OCI-LY3 (cell line): Measurements from ENCODE around the gene KRT15.

Experiments
- H2AFZ ChIP-seq: fragments of 200-600, 300-600 bp; shearing (Covaris generic); 2 replicates; pipeline ENCODE4 v1.6.0; 2014; ENCODE audit warnings: antibody characterized with exemption, low read depth, low read length
- H3K27ac ChIP-seq: fragments of 200-600, 300-600 bp; sonication (generic); 2 replicates; pipeline ENCODE4 v1.5.1; 2014; ENCODE audit warnings: mild to moderate bottlenecking, low read length, moderate library complexity, mixed read lengths
- H3K27me3 ChIP-seq: fragments of 200-600, 300-600 bp; sonication (generic); 2 replicates; pipeline ENCODE4 v1.6.1; 2014; ENCODE audit warnings: low read depth, low read length, mixed read lengths
- H3K36me3 ChIP-seq: fragments of 200-600, 300-600 bp; sonication (generic); replicated peaks from 2 replicates; pipeline ENCODE3; 2014; ENCODE audit warnings: low read depth, low read length, mixed read lengths
- H3K4me1 ChIP-seq: fragments of 300-600, 200-600 bp; sonication (generic); 2 replicates; pipeline ENCODE4 v1.6.1; 2014; ENCODE audit warnings: low read length, mixed read lengths
- H3K4me2 ChIP-seq: fragments of 200-600, 300-600 bp; sonication (generic); 2 replicates; pipeline ENCODE4 v1.6.1; 2014; ENCODE audit warnings: low read length, mixed read lengths
- H3K4me3 ChIP-seq: fragments of 300-600, 200-600 bp; sonication (generic); 2 replicates; pipeline ENCODE4 v1.5.1; 2014; ENCODE audit warnings: antibody characterized with exemption, mild to moderate bottlenecking, low read length, moderate library complexity
- H3K79me2 ChIP-seq: fragments of 300-600, 200-600 bp; shearing (Covaris generic); 2 replicates; pipeline ENCODE4 v1.6.1; 2014; ENCODE audit warnings: mild to moderate bottlenecking, low read length, mixed read lengths
- H3K9ac ChIP-seq: fragments of 300-600, 200-600 bp; shearing (Covaris generic); 2 replicates; pipeline ENCODE4 v1.6.0; 2014; ENCODE audit warnings: mild to moderate bottlenecking, low read length, moderate library complexity
- H3K9me3 ChIP-seq: fragments of 200-600, 300-600 bp; shearing (Covaris generic); 2 replicates; pipeline ENCODE4 v1.6.1; 2014; ENCODE audit warnings: low read length, mixed read lengths; ENCODE audit not compliant: insufficient read depth
- H4K20me1 ChIP-seq: fragments of 200-600, 300-600 bp; sonication (generic); 2 replicates; pipeline ENCODE4 v1.6.1; 2016; ENCODE audit warnings: low read length, mixed read lengths; ENCODE audit not compliant: insufficient read depth
- CTCF ChIP-seq: fragments of 200-600, 300-600 bp; sonication (generic); IDR thresholded peaks from 2 replicates; pipeline ENCODE4 v1.5.1; 2014; ENCODE audit warnings: antibody characterized with exemption, low read length, low read depth
- EZH2phosphoT487 ChIP-seq: fragments of 200-600 bp; shearing (Covaris generic); IDR thresholded peaks from 2 replicates; pipeline ENCODE4 v1.6.1; 2018; ENCODE audit warnings: antibody characterized with exemption, mixed run types, low read depth

The KRT15 gene

GRCh38 chr17:41533613-41534012, 14.9 kb upstream of the KRT15 start:
- Histone ChIP-seq H3K9me3 (no peaks in the 10 kb centered on the region), H3K27me3 (peaks cover 22% of the 10 kb centered on the region; the same call in 1 of the 2 replicates), H3K27ac (no peak overlapping the region), H3K9ac (no peak overlapping the region), H3K36me3 (no peaks in the 10 kb centered on the region), H3K4me3 (no peak overlapping the region), H4K20me1 (no peaks in the 10 kb centered on the region), H2AFZ (no peak overlapping the region), H3K4me1 (peaks cover 4% of the 10 kb centered on the region; the same call in 1 of the 2 replicates), H3K4me2 (no peak overlapping the region), H3K79me2 (no peaks in the 10 kb centered on the region)
- TF ChIP-seq CTCF (no peak), EZH2phosphoT487 (no peak)

DNA sequence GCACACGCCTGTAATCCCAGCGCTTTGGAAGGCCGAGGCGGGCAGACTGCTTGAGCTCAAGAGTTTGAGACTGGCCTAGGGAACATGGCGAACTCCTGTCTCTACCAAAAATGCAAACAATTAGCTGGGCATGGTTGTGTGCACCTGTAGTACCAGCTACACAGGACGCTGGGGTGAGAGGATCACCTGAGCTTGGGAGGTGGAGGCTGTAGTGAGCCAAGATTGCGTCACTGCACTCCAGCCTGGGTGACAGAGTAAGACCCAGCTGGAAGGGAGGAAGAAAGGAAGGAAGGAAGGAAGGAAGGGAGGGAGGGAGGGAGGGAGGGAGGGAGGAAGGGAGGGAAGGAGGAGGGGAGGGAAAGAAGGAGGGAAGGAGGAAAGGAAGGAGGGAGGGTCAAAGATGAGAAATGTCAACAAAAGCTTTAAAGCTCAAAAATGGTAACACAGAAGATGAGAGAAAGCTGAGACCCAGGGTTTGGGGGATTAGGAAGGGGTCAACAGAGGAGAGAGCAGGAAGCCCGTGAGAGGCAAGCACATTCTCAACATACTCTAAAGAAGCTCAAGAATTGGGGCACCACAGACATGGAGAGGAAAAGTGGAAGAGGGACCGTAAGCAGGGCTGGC, 14.4 kb upstream of the KRT15 start:
- no peak overlapping the region for H3K27ac ChIP-seq
- no peaks in the 10 kb centered on the region for H3K4me1 ChIP-seq
- no peak overlapping the region for H3K4me3 ChIP-seq
- no peaks in the 10 kb centered on the region for H3K79me2 ChIP-seq
- H3K36me3 ChIP-seq = no peaks in the 10 kb centered on the region
- no peaks in the 10 kb centered on the region for H4K20me1 ChIP-seq
- H3K9me3 ChIP-seq = no peaks in the 10 kb centered on the region
- H3K27me3 ChIP-seq = peaks cover 22% of the 10 kb centered on the region; the same call in 1 of the 2 replicates
- H2AFZ ChIP-seq = no peak overlapping the region
- no peak overlapping the region for H3K4me2 ChIP-seq
- H3K9ac ChIP-seq = no peak overlapping the region
- no peak for TF ChIP-seq EZH2phosphoT487
- no peak for TF ChIP-seq CTCF

DNA sequence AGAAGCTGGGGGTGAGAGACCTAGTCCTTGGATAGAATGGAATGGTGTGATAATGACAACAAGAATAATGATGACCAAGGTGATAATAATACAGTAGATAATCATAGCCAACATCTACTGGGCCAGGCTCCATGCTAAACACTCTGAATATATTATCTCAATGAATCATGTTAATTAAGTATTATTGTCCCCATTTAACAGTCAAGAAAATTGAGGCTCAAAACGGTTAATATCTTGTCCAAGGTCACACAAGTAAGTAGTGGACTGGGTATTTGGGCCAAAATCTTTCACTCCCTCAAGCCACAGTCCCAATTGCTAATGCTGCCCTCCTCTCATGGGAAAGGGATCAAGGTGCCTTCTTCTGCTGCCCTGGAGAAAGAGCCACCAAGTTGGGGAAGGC, 13.3 kb upstream of the KRT15 start:
- H2AFZ ChIP-seq = no peak overlapping the region
- H3K4me3 ChIP-seq = no peak overlapping the region
- no peaks in the 10 kb centered on the region for H3K9me3 ChIP-seq
- no peaks in the 10 kb centered on the region for H3K79me2 ChIP-seq
- TF ChIP-seq CTCF (no peak), EZH2phosphoT487 (no peak)
- H4K20me1 ChIP-seq = no peaks in the 10 kb centered on the region
- no peaks in the 10 kb centered on the region for H3K4me1 ChIP-seq
- H3K4me2 ChIP-seq = no peak overlapping the region
- H3K27me3 ChIP-seq = peaks cover 22% of the 10 kb centered on the region; the same call in 1 of the 2 replicates
- H3K27ac ChIP-seq = no peak overlapping the region
- no peaks in the 10 kb centered on the region for H3K36me3 ChIP-seq
- no peak overlapping the region for H3K9ac ChIP-seq

- no peak overlapping the region for H2AFZ ChIP-seq
These were observed 11.7 kb upstream of the KRT15 start for GRCh38 chr17:41530062-41531048.

More at GRCh38 chr17:41530062-41531048, 11.7 kb upstream of the KRT15 start:
- TF ChIP-seq CTCF (no peak), EZH2phosphoT487 (no peak)
- H3K79me2 ChIP-seq = no peaks in the 10 kb centered on the region
- H3K4me3 ChIP-seq = no peak overlapping the region
- H3K9me3 ChIP-seq = no peaks in the 10 kb centered on the region
- H3K9ac ChIP-seq = no peak overlapping the region
- H3K36me3 ChIP-seq = no peaks in the 10 kb centered on the region
- no peak overlapping the region for H3K4me2 ChIP-seq
- H3K4me1 ChIP-seq = no peaks in the 10 kb centered on the region
- H3K27ac ChIP-seq = no peak overlapping the region
- H3K27me3 ChIP-seq = peaks cover 22% of the 10 kb centered on the region; the same call in 1 of the 2 replicates
- no peaks in the 10 kb centered on the region for H4K20me1 ChIP-seq
